GM19455 (cell line): ENCODE results near the gene GKN2.

Experiments used
- ATAC-seq: cut with Tn5 transposase; IDR thresholded peaks from one replicate; pipeline ENCODE4 v1.9.1; 2021; ENCODE audit not compliant: unreplicated experiment

GKN2 gene, protein sequence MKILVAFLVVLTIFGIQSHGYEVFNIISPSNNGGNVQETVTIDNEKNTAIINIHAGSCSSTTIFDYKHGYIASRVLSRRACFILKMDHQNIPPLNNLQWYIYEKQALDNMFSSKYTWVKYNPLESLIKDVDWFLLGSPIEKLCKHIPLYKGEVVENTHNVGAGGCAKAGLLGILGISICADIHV

DNA sequence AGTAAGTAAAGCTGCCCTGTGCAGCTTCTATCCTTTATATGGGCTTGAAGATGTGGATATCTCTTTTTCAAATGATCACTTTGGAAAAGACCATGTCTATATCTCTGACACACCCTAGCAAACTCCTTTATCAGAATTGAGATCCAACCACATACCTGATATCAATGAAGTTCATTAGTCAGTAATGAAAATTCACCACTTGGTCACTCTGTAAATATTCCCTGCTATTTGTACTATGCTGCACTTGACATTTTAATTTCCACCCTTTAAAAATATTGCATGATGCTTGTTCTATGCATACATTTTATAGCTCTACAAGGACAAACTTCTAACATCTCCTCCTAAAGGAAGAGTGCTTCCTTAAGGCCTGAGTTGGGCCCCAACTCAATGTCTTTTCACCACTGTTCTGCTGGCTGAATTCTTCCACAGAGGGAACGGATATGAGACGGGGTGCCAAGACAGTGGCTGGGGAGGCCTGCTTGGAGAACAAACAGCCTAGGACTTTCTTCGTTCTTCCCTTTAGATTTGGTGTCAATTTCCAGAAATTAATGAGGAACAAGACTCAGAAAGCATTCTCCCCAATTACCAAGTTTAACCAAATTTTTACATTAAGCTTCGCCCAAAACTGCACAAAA lies at the start of gene GKN2:
Gene GKN2, minus strand, starts transcription at position 7 of the 635 bp plus-strand sequence. CDS start 32 bp downstream, outside the sequence.
- ATAC-seq = no peak

DNA sequence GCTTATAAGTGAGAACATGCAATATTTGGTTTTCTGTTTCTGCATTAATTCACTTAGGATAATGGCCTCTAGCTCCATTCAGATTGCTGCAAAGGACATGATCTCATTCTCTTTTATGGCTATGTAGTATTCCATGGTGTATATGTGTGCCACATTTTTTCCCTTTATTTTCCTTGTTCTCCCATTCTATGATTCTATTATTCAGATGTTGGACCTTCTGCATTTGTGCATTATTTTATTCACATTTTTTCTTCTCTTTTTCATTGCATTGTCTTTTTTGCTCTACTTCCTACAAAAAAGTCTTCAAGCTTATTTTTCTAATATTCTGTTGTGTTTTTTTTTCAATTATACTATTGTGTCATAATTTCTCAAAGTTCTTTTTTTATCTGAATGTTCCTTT lies 49.2 kb upstream of the GKN2 start:
- ATAC-seq = no peak

DNA sequence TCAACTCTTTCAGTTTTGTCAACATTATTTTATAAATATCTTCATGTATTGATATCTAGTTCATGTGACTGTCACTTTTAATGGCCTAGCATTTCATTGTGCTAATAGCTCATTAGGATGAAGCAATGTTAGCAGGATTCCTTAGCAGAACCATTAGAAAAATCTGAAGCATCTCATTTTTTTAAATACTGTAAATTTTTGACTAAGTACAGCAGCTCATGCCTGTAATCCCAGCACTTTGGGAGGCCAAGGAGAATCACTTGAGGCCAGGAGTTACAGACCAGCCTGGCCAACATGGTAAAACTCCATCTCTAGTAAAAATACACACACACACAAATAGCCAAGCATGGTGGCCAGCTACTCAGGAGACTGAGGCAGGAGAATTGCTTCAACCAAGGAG lies 44.7 kb upstream of the GKN2 start:
- ATAC-seq = no peak

DNA sequence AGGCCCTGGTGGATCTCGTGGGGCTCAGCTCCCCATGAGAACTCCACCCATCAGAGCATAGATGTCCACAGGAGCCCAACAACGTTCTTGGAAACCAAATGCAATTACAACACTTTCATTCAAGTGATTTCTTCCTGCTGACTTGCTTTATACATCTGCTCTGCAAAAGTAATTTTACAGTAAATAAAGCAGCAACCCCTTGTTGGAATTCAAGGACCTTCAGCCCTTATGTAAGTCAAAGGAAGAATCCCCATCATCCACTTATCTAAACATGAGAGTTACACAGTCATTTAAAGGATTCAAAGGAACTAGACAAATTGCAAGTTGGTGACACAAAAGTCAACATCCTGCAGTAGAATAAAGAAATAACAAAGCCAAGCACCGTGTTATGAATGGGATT lies 43.2 kb upstream of the GKN2 start:
- no peak for ATAC-seq

DNA sequence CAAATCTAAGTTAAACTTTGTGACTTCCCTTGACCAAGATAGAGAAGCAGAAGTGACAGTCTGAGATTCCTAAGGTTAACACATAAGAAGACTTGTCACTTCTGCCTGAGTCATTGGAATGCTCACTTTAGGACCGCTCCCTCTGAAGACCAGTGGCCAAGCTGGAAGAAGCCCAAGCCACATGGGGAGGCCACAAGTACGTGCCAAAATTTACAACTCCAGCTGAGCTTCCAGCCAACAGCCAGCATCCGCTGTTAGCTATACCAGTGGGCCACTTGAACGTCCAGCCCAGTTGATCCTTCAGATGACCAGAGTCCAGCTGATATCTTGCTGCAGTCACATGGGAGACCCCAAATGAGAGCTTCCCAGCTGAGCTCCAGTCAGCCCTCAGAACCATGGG lies 42.2 kb upstream of the GKN2 start:
- no peak for ATAC-seq

DNA sequence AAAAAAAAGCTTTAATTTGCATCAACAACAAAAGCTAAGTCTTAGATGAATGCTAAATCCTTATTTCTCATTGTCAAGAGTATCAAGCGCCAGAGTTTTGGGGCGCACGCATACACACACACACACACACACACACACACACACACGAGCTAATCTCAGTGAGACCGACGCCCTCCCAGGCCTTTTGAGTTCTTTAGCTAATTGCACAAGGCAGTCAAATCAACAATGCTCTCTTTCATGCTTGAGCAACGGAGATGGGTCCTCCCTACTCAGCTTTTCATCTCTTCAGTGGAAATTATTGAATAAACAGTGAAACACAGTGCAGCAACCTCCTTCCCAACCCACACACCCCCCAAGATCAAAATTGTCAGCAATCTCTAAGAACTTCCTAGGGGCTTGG lies 41.0 kb upstream of the GKN2 start:
- no peak for ATAC-seq

DNA sequence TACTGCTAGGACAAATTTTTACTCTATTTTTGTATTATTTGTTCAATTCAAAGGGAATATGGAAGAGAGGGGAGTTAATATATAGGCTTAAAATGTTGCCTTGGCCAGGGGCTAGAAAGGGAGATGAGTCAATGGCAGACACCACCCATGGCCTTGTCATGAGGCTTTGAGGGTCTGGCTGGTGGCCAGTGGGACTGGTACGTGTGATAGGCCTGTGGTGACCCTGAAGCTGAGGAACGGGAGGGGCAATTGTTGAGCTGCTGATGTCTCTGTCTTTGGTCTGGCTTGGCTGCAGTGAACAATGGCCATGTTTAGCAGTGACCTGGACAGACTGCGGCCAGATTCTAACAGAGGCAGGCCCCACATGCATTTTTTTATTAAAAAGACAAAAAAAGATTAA lies 40.2 kb upstream of the GKN2 start:
- ATAC-seq = no peak

DNA sequence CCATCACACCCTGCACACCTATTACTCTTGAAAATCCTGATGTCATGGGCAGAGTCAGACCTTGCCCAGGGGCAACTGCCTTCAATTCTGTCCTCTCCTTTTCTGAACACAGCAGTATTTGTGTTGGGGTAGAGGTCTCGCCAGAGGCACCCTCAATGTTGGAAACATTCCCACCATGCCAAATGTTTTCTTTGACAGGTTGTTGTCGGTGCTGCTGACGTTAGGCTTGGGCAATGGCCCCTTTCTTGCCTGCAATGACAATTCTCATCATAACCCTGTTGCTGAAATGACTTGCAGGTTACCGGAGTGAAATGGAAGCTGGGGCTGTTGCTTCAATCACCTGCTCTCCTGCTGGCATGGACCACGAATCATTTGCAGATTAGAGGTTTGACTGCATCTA lies 39.6 kb upstream of the GKN2 start:
- ATAC-seq = no peak

DNA sequence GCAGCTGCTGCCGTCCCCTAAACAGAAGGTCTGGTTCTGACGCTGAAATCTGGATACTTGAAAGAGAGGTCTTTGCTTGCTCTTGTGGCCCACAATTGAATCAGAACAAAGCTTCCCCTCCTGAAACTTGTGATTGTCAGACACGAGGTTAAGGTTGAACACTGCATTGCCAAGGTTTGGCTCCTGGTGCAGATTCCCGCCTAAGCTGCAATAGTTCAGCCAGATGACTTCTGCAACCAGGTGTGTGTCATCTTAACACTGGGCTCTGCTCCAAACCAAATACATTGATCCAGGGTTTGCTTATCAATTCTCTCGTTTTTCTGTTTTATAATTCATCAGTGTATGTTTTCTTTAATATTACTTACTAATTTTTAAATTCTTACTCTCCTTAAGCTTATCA lies 36.3 kb upstream of the GKN2 start:
- ATAC-seq = no peak

DNA sequence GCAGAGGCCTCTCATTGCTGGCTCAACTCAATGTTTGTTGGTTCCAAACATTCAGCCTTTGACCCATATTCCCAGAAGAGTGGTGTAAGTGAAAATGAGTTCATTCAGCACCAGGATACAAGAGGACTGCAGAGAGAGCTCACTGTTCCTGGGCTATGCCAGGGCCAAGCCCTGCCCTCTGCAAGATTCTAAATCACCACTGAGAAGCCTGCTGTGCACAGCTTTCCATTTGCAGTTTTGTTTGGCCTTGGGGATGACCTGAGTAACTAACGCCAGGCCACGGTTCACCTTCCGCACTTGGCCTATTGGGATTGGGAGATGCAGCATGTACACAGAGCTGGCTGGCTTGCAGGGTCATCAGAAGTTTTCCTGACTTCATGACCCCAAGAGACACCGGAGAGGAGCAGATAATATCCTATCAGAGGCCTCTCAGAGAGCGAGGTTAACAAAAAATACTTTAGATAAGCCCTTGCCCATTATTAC lies 34.4 kb upstream of the GKN2 start:
- no peak for ATAC-seq

DNA sequence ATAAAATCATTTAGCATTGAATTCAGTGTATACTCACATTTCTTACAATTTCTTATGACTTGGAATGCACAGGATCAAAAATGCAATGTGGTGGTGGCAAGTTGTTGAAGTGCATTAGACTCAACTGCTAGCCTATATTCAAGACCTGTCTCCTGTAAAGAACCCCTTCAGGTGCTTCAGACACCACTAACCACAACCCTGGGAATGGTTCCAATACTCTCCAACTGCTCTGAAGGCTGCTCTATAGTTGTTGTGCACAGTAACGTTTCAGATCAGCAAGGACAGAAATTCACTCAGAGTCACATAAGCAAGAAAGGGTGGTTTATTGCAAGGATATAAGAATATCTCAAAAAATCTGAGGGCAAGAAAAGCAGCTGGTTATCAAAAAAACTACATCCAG lies 28.3 kb upstream of the GKN2 start:
- no peak for ATAC-seq

DNA sequence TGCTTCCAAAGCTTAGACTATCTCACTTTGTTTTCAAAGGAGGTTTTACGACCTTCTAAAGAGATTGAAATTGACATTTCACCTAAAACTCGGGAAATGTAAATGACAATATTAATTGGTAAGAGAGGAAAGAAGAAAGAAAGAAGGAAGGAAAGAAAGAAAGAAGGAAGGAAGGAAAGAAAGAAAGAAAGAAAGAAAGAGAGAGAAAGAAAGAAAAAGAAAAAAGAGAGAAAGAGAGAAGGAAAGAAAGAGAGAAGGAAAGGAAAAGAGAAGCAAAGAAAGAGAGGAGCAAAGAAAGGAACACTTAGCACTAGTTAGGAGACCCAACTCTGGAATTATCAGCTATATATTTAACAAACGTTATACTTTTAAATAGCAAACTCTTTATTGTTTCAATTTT lies 25.4 kb upstream of the GKN2 start:
- no peak for ATAC-seq

DNA sequence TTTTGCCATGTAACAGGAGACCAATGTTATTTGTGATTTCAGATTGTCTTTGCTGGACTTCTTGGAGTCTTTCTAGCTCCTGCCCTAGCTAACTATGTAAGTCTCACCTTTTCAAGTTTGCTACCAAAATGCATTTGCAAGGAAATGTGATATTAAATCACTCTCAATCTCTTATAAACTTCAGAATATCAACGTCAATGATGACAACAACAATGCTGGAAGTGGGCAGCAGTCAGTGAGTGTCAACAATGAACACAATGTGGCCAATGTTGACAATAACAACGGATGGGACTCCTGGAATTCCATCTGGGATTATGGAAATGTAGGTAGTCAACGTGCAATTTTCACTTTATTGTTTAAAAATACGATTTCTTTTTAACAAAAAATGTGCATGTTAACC lies 24.8 kb upstream of the GKN2 start:
- no peak for ATAC-seq

DNA sequence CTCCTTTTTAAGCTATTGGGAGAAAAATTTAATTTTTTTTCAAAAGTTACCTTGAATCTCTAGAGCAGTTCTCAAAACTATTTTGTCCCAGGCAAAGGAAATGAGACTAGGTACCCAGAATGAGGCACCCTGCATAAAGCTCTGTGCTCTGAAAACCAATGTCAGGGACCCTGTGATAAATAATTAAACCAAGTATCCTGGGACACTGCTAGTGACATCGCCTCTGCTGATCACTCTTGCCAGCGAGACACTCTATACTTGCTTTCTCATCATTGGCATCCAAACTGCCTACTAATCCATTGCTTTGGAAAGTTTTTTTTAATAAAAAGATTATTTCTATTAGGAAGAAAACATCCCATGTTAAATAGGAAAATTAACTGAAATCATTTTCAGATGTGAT lies 23.2 kb upstream of the GKN2 start:
- ATAC-seq = no peak

DNA sequence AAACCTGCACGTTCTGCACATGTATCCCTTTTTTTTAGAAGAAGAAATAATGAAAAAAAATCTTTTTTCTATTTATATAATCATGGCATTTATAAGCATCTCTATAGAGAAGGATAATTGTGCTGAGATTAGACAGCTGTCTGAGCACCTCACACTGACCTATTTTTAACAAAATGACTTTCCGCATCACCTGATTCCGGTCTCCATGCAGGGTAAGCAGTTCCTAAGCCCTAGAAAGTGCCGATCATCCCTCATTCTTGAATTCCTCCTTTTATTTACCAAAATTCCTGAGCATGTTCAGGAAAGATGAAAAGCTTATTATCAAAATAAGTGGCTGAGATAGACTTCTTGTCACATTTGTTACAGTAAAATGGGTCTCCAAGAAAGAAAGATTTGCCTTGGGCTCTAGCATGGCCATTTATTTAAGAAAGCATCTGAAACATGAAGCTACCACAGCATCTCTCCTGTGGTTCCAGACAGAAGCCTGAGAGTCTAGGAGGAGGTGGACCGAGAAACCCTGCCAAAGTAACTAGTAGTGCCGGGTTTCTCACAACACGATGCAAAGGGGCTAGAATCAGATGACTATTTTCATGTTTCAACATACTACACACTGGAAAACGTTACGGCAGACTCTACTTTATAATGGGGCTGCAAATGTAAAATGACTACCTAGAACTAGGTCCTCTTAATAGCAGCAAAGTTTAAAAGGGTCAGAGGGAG lies 22.4 kb upstream of the GKN2 start:
- ATAC-seq = no peak

DNA sequence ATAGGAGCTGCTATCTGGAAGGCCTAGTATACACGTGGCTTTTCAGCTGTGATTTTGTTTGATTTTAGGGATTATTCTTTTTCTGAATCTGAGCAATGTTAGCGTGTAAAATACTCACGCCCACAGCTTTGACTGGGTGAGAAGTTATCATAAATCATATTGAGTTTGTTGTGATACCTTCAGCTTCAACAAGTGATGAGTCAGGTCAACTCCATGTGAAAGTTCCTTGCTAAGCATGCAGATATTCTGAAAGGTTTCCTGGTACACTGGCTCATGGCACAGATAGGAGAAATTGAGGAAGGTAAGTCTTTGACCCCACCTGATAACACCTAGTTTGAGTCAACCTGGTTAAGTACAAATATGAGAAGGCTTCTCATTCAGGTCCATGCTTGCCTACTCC lies 21.6 kb upstream of the GKN2 start, which contains the start of gene GKN1:
Gene GKN1, plus strand, starts transcription at position 386 of the 400 bp plus-strand sequence. CDS start 42 bp downstream, outside the sequence.
- ATAC-seq = no peak

DNA sequence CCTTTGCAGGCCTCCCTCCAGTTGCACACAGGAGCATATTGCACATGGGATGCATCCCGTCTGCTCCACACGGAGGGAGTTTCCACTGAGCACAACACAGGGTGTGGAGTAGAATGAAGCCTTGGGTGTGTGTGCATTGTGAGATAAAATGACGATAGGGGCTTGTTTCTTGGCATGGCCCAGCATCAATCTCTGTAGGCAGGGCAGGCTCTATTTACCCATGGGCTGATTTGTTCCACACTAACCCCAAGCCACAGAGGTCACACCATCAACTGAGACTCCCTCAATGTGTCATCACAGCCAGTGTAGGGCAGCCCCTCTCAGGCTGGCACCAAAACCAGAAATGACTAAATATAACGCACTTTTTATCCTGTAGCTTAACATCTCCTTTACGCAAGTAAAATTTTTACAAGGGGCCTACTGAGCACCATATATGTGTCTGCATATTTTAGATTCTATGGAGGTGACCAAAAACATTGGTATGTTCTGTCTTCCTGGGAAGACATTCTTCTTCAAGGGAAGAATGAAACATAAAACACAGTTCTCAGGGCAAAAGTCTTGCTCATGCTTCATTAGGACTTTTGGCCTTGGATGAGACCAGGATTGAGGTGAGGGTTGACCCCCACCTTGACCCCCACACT lies 19.0 kb upstream of the GKN2 start:
- no peak for ATAC-seq

DNA sequence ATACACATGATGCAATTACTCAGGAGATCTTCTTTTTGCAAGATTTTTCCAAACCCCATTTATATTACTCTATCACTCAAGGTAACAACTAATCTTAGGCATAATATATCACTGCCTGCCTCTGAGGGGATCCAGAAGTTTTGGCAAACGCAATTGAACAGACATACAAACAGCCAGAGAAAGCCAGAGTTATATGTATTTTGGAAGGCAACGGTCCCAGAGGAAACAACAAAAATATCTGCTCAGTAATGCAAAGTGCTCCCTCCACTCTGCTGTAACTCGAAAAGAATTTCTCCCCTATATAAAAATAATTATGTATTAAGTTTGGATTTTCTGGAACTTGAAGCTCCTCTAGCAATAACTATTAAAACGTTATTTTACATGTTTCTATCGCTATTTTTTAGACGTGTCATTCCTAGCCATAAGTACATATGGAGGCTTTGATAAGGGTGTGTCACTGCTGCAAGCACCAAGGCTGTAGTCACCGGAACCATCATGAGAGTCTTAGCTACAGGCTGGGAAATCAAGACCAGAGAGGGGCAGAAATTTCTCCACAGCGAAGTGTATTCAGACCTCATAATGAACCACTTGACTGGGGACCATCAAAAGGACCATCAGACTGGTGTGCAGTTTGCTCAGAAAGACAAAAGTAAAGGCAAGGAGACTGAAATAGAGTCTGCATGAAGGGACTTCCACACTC lies 18.0 kb upstream of the GKN2 start:
- ATAC-seq = no peak

DNA sequence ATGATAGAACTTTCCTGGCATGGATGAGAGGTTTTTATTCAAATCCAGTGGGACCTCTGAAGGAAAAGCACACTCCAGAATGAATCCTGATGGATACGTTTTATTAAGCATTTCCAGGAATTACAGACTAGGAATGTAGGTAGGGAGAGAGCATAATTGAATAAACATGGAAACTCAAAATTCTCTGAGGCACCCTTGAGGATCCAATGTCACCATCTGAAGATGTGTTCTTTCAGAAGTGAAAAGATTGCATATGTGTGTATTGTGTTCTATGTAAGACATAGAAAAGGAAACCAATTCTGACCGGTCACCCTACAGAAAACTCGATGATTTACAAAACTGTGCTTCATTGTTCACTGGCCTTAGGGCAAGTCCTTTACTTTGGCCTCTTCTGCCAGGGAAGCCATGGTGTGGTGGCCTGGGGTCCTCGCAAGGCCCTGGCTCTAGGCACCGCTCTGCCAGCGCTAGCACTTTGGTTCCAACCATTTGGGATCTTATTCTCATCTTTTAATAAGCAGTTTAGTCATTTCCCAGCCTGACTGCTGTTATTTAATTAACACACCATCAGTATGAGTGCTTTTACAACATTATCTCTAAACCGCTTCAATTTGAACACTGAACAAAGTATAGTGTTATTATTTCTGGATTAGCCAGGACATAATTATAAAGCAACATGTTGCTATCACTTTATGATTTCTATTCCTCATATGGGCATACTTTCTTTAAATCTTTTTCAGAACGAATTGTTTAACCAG lies 17.2 kb upstream of the GKN2 start:
- ATAC-seq = no peak

DNA sequence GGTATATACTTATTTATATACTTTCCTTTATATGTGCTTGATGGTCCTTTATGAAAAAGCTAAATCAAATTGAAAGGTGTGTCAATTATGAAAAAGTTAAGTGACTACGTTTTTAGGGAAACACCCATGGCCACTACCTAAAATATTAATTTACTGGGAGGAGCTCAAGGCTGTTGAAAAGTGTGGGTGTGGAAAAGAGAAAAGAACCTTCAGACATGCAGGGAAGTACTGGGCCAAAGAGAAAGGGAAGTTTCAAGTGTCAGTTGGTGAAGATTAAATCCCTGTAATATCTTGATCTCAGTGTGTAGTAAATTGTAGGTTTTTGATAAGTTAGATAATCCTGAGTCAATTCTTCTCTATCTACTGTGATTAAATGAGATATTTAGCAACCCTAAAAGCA lies 15.5 kb upstream of the GKN2 start:
- no peak for ATAC-seq
